GM10847 (cell line): ENCODE measurements around the gene URM1.

Source experiments
- POLR2A ChIP-seq: IDR thresholded peaks from 2 replicates; pipeline ENCODE4 v1.6.1; 2011; ENCODE audit not compliant: insufficient read length; ENCODE audit errors: extremely low read depth

The URM1 gene

GRCh38 chr9:128409978-128410377 lies 38.8 kb downstream of the URM1 start:
- no peak for TF ChIP-seq POLR2A

GRCh38 chr9:128411364-128412119 lies 40.4 kb downstream of the URM1 start:
- TF ChIP-seq POLR2A, result no peak

- TF ChIP-seq POLR2A, result no peak
Observed at GRCh38 chr9:128412120-128412790, 41.1 kb downstream of the URM1 start.

- no peak for TF ChIP-seq POLR2A
Observed at GRCh38 chr9:128414461-128414860, 43.3 kb downstream of the URM1 start.

- no peak for TF ChIP-seq POLR2A
Observed at GRCh38 chr9:128415281-128415680, 44.1 kb downstream of the URM1 start.

DNA sequence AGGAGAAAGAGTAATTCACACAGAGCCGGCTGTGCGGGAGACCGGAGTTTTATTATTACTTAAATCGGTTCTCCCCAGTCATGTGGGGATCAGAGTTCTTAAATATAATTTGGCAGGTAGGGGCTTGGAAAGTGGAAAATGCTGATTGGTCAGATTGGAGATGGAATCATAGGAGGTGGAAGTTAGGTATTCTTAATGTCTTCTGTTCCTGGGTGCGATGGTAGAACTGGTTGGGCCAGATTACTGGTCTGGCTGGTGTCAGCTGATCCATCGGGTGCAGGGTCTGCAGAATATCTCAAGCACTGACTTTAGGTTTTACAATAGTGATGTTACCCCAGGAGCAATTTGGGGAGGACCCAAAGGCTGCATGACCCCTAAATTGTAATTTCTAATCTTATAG lies 44.8 kb downstream of the URM1 start:
- no peak for TF ChIP-seq POLR2A

DNA sequence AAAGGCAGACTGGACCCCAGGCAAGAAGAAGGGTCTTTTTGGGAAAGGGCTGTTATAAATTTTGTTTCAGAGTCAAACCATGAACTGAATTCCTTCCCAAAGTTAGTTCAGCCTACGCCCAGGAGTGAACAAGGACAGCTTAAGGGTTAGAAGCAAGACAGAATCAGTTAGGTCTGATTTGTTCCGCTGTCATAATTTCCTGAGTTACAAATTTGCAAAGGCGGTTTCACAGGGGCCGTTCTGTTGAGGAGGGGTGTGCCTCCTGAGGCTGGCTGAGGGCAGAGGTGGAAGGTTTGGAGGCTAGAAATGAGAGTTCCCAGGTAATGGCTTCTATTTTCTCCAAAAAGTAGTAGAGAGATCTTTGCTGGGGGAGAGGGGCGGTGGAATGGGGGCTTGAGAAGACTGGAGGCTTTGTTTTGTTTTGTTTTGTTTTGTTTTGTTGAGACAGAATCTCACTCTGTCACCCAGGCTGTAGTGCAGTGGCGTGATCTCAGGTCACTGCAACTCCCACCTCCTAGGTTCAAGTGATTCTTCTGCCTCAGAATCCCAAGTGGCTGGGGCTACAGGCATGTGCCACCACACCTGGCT lies 45.4 kb downstream of the URM1 start:
- no peak for TF ChIP-seq POLR2A

GRCh38 chr9:128419061-128419925 lies 48.1 kb downstream of the URM1 start:
- TF ChIP-seq POLR2A, result no peak

DNA sequence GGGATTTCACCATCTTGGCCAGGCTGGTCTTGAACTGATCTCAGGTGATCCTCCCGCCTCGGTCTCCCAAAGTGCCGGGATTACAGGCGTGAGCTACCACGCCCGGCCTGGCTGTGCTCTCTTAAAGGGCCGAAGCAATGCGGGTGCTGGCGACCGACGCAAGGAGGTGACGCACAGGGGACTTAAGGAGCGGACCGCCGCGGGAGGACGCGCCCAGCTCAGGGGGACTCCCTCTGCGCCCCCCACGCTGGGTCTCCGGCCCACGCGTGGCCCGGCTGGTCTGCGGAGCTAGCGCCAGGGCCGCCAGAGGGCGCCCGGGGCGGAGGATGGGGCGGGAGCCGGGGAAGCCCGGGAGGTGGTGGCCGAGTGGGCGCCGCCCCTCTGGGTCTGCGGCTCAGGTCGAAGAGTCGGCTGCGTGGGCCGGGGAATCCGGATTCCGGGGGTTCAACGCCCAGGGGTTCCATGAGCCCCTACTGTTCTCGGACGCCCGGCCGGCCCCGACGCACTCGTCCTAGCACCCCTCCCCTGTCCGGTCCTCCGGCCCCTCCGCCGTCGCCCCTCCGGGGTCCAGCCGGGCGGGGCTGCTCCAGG lies 49.0 kb downstream of the URM1 start:
- no peak for TF ChIP-seq POLR2A

- TF ChIP-seq POLR2A, result no peak
Observed at GRCh38 chr9:128420651-128421481, 49.7 kb downstream of the URM1 start, which contains the start of gene CERCAM. Gene CERCAM, plus strand, starts transcription at chr9:128420857. Its CDS starts 21 bp downstream, at chr9:128420878.

GRCh38 chr9:128421482-128421996 lies 50.4 kb downstream of the URM1 start:
- TF ChIP-seq POLR2A, result no peak

DNA sequence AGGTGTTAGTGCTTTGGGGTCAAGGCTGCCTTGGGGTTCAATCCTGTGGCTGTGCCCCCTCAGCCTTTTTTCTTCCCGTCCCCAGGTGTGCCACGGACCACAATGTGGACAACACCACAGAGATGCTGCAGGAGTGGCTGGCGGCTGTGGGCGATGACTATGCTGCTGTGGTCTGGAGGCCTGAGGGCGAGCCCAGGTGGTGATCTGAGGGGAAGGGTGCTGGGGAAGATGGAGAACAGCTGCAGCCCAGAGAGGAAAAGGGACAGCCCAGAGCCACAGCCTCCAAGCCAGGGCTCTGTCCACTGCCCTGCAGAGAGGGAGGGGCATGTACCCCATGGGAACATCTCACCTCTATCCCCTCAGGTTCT lies 51.6 kb downstream of the URM1 start:
- TF ChIP-seq POLR2A, result no peak

- TF ChIP-seq POLR2A, result no peak
Observed at GRCh38 chr9:128424268-128424780, 53.1 kb downstream of the URM1 start.
